Suppressor macrophage treated with lipopolysaccharide for 1 hour (primary cell): ENCODE measurements around the gene DCUN1D3.
"Not testable (repeated sequence)": the region's sequence is repeated elsewhere in the genome, so short reads cannot be mapped to it uniquely, and the experiment has no call there.

Source experiments
- DNase-seq, 3 donors: peaks; one replicate each; pipeline ENCODE4 v3.0.0-alpha.2; 2020 to 2022

Gene DCUN1D3

GRCh38 chr16:20887207-20887606, 13.0 kb downstream of the DCUN1D3 start:
- DNase-seq = no peak

GRCh38 chr16:20886320-20886719, 13.8 kb downstream of the DCUN1D3 start:
- DNase-seq = no peak

- DNase-seq = peak; percentile 54 to 65 (median 60)
These were observed 16.0 kb downstream of the DCUN1D3 start for GRCh38 chr16:20884240-20884556.

- DNase-seq = no peak
These were observed 16.5 kb downstream of the DCUN1D3 start for GRCh38 chr16:20883554-20884239.

- DNase-seq = peak in 2 of 3 donors; percentile 21 to 41
These were observed 18.7 kb downstream of the DCUN1D3 start for GRCh38 chr16:20881503-20881878.

- no peak for DNase-seq
These were observed 19.2 kb downstream of the DCUN1D3 start for GRCh38 chr16:20880867-20881502.

- DNase-seq = peak; percentile 38 to 66 (median 56)
These were observed 20.8 kb downstream of the DCUN1D3 start for GRCh38 chr16:20879175-20880040.

GRCh38 chr16:20878682-20879147, 21.4 kb downstream of the DCUN1D3 start:
- peak in 1 of 3 donors; percentile 22 for DNase-seq

GRCh38 chr16:20875355-20875650, 24.9 kb downstream of the DCUN1D3 start:
- DNase-seq = peak; percentile 20 to 50 (median 34)

- DNase-seq = no peak
These were observed 26.0 kb downstream of the DCUN1D3 start for GRCh38 chr16:20874088-20874581.

GRCh38 chr16:20873331-20873730, 26.8 kb downstream of the DCUN1D3 start:
- no peak for DNase-seq

- no peak for DNase-seq
These were observed 28.0 kb downstream of the DCUN1D3 start for GRCh38 chr16:20871941-20872815.

- no peak for DNase-seq
These were observed 28.9 kb downstream of the DCUN1D3 start for GRCh38 chr16:20871258-20871657.

GRCh38 chr16:20870122-20870820, 29.9 kb downstream of the DCUN1D3 start:
- peak; percentile 30 to 43 (median 39) for DNase-seq

GRCh38 chr16:20868890-20869289, 31.3 kb downstream of the DCUN1D3 start:
- no peak for DNase-seq

GRCh38 chr16:20867585-20867984, 32.6 kb downstream of the DCUN1D3 start:
- no peak for DNase-seq

GRCh38 chr16:20866801-20867200, 33.4 kb downstream of the DCUN1D3 start:
- DNase-seq = no peak

- peak; percentile 56 to 62 (median 59) for DNase-seq
These were observed 33.9 kb downstream of the DCUN1D3 start for GRCh38 chr16:20866145-20866772.

GRCh38 chr16:20865420-20866131, 34.6 kb downstream of the DCUN1D3 start:
- no peak for DNase-seq

- DNase-seq = not testable (repeated sequence)
These were observed 35.8 kb downstream of the DCUN1D3 start for GRCh38 chr16:20864376-20864775.
